ENCODE results near the gene KCNRG.

KCNRG gene

GRCh38 chr13:50069261-50069660 lies 54.0 kb downstream of the KCNRG start:
- no peak for TF ChIP-seq ZBTB7A (IDR thresholded peaks at IDR 0.05; ENCODE audit: low read depth)

GRCh38 chr13:50070186-50070585 lies 54.9 kb downstream of the KCNRG start:
- TF ChIP-seq EP300 (IDR thresholded peaks at IDR 0.05; ENCODE audit: borderline replicate concordance) (no peak), CREB1 (IDR thresholded peaks at IDR 0.05; ENCODE audit: low read depth) (no peak), RAD21 (IDR thresholded peaks at IDR 0.05; ENCODE audit: low read depth) (no peak), USF1 (IDR thresholded peaks at IDR 0.05) (no peak), TEAD4 (IDR thresholded peaks at IDR 0.05) (no peak), MAX (IDR thresholded peaks at IDR 0.05) (no peak), TAF1 (IDR thresholded peaks at IDR 0.05; ENCODE audit: low read depth) (no peak), ZBTB7A (IDR thresholded peaks at IDR 0.05; ENCODE audit: low read depth) (no peak), FOXM1 (IDR thresholded peaks at IDR 0.05; ENCODE audit: borderline replicate concordance, low read depth) (no peak)
